Measurements from ENCODE around the gene PGM5. TPM values are rescaled to one million over a fixed set of nuclear protein-coding genes. Genes with fewer than 3 reads are reported as not detected.

Gene PGM5
- total RNA-seq, 2 experiments from 2014 or later: not detected

DNA sequence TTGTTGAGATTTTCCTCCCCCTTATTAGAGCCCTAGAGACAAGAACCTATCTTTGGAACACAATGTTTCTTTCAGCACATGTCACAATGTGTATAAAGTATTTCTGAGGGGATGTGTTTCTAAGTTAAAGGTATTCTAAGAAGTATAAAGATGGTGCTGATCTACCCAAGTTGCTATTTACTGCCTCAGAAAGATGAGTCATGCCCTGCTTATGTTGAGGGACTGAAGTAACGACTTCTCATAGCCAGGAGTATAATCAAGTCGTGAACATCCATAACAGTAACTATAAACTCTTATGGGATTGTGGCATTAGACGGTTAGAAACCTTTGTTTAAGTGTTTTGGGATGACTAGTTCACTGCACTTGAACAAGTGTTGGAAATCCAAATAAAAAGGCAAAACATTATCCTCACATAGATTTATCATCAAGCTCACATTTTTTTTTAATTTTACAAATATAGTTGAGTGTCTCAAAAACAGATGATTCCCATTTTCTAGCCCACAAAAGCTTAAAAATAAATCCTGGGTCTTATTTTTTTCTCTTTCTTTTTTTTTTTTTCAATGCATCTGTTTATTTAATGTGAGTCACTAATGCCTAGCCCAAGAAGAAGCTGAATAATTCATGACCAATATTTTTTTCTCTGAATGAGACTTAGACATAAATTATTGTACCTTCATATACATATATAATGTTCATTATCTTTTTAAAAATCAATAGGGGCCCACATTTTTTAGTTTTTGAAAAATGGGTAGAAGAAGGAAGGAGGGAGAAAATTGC, 196.5 kb downstream of the PGM5 start:
- no peak for DNase-seq (ENCODE audit: low spot score)
- no peak overlapping the region for H3K4me2 ChIP-seq (ENCODE audit: low read length)
- H2AFZ ChIP-seq (ENCODE audit: low read length): no peak overlapping the region
- intact Hi-C loops (cut with micrococcal nuclease; ENCODE audit: unreplicated experiment): no loop called here
- no peaks in the 10 kb centered on the region for H3K9me3 ChIP-seq (ENCODE audit: low read length)
- no peaks in the 10 kb centered on the region for H3K9me2 ChIP-seq (ENCODE audit: insufficient read depth, low read length)
- peaks cover 2% of the 10 kb centered on the region for H3K4me1 ChIP-seq (ENCODE audit: insufficient read depth, low read length, poor library complexity, severe bottlenecking)
- no peaks in the 10 kb centered on the region for H3K36me3 ChIP-seq (ENCODE audit: insufficient read depth, low read length)
- no peak overlapping the region for H3K4me3 ChIP-seq (ENCODE audit: low read depth, low read length, poor library complexity, severe bottlenecking)
- no peak for TF ChIP-seq EZH2phosphoT487 (IDR thresholded peaks at IDR 0.05; ENCODE audit: borderline replicate concordance, low read depth, low read length)
- TF ChIP-seq, protein P1, sequence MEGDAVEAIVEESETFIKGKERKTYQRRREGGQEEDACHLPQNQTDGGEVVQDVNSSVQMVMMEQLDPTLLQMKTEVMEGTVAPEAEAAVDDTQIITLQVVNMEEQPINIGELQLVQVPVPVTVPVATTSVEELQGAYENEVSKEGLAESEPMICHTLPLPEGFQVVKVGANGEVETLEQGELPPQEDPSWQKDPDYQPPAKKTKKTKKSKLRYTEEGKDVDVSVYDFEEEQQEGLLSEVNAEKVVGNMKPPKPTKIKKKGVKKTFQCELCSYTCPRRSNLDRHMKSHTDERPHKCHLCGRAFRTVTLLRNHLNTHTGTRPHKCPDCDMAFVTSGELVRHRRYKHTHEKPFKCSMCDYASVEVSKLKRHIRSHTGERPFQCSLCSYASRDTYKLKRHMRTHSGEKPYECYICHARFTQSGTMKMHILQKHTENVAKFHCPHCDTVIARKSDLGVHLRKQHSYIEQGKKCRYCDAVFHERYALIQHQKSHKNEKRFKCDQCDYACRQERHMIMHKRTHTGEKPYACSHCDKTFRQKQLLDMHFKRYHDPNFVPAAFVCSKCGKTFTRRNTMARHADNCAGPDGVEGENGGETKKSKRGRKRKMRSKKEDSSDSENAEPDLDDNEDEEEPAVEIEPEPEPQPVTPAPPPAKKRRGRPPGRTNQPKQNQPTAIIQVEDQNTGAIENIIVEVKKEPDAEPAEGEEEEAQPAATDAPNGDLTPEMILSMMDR (conservative IDR thresholded peaks at IDR 0.05; ENCODE audit: low read length): no peak
- BruUV-seq (replicated peaks): no TSS peak
- H3K27ac ChIP-seq (ENCODE audit: low read depth, low read length, poor library complexity, severe bottlenecking): no peak overlapping the region
- CTCF ChIA-PET (ENCODE audit: unreplicated experiment): no interaction called here
- H3K79me2 ChIP-seq (ENCODE audit: insufficient read depth, low read depth, low read length): no peaks in the 10 kb centered on the region
- H4K20me1 ChIP-seq (ENCODE audit: insufficient read depth, low read length): no peaks in the 10 kb centered on the region
- POLR2A ChIA-PET: interaction anchor here (0.6 to 1.2 kb wide), 4 partner anchors 10 to 1226 kb away, joined by 3 to 8 read pairs (median 4); no protein-coding TSS in a partner anchor

DNA sequence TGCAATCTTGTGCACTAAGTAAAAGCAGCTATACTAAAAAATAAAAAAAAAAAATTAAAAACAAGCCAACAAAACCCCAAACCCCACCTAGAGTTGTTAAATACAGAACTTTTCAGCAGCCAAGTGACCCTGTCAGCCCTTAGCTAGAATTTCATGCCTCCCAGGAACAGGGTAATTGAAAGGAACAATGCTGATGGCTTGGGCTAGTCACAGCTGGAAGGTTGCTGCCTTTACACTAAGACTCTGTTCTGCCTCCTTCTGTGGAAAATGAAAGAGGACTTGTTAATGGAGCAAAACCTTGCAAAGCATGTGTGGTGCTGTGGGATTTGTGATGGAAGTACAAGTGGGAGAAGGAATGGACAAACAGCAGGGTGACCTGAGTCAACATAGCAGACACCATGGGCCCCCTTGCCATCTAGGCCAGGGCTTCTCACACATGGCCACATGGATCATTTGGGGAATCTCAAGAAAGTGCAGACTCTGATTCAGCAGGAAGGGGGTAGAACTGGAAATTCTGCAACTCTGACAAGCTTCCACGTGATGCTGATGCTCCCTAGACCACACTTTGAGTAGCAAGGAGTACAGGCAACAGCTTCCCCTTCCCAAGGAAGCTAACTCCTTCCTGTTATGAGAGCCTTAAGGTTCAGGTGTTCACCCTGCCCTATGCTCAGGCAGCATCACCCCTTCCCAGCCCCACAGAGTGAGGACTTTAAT, 199.2 kb downstream of the PGM5 start:
- no peak overlapping the region for H3K4me3 ChIP-seq (ENCODE audit: low read depth, low read length, poor library complexity, severe bottlenecking)
- H3K4me1 ChIP-seq (ENCODE audit: insufficient read depth, low read length, poor library complexity, severe bottlenecking): no peaks in the 10 kb centered on the region
- TF ChIP-seq EZH2phosphoT487 (IDR thresholded peaks at IDR 0.05; ENCODE audit: borderline replicate concordance, low read depth, low read length): no peak
- TF ChIP-seq, protein P1 (conservative IDR thresholded peaks at IDR 0.05; ENCODE audit: low read length): no peak
- no peak overlapping the region for H3K4me2 ChIP-seq (ENCODE audit: low read length)
- intact Hi-C loops (cut with micrococcal nuclease; ENCODE audit: unreplicated experiment): no loop called here
- H4K20me1 ChIP-seq (ENCODE audit: insufficient read depth, low read length): no peaks in the 10 kb centered on the region
- no TSS peak for BruUV-seq (replicated peaks)
- H3K27ac ChIP-seq (ENCODE audit: low read depth, low read length, poor library complexity, severe bottlenecking): no peak overlapping the region
- H3K9me2 ChIP-seq (ENCODE audit: insufficient read depth, low read length): no peaks in the 10 kb centered on the region
- DNase-seq (ENCODE audit: low spot score): no peak
- POLR2A ChIA-PET: interaction anchor here (1.0 to 2.0 kb wide), 3 partner anchors 9 to 25 kb away, joined by 3 to 4 read pairs (median 3); no protein-coding TSS in a partner anchor
- H3K9me3 ChIP-seq (ENCODE audit: low read length): no peaks in the 10 kb centered on the region
- CTCF ChIA-PET (ENCODE audit: unreplicated experiment): interaction anchor here (1.5 kb wide), 1 partner anchor 12 kb away, joined by 6 read pairs; no protein-coding TSS in a partner anchor
- no peaks in the 10 kb centered on the region for H3K79me2 ChIP-seq (ENCODE audit: insufficient read depth, low read depth, low read length)
- H2AFZ ChIP-seq (ENCODE audit: low read length): no peak overlapping the region
- H3K36me3 ChIP-seq (ENCODE audit: insufficient read depth, low read length): no peaks in the 10 kb centered on the region
